ENCODE measurements around the gene TCOF1. TPM values are rescaled to one million over a fixed set of nuclear protein-coding genes. Genes with fewer than 3 reads are reported as not detected.

Gene TCOF1
- total RNA-seq, 1 donor from 2014 or later: 65.3 TPM

DNA sequence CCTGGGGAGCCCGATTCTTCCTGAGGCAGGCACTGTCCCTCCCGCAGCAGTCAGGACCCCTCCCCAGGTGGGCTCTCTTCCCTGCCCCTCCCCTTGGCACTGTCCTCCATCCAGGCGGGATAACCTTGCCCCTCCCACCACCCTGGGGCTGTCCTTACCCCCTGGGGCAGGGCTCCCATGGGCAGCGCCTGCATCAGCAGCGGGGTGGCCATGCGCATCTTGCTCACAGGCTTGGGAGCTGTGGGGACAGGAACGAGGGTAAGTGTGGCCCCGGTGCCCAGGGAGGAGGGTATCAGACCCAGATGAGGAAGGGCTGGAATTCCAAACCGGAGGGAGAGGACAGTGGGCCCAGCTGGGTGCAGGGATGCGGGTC, 49.2 kb downstream of the TCOF1 start:
- Mint-ChIP-seq H3K9me3 (no peaks in the 10 kb centered on the region), H3K27ac (no peak overlapping the region), H3K4me3 (no peak overlapping the region), H3K4me1 (ENCODE audit: unreplicated experiment) (peaks cover 9% of the 10 kb centered on the region), H3K27me3 (no peaks in the 10 kb centered on the region), H3K36me3 (peaks cover 5% of the 10 kb centered on the region)
- TF ChIP-seq, protein P1, sequence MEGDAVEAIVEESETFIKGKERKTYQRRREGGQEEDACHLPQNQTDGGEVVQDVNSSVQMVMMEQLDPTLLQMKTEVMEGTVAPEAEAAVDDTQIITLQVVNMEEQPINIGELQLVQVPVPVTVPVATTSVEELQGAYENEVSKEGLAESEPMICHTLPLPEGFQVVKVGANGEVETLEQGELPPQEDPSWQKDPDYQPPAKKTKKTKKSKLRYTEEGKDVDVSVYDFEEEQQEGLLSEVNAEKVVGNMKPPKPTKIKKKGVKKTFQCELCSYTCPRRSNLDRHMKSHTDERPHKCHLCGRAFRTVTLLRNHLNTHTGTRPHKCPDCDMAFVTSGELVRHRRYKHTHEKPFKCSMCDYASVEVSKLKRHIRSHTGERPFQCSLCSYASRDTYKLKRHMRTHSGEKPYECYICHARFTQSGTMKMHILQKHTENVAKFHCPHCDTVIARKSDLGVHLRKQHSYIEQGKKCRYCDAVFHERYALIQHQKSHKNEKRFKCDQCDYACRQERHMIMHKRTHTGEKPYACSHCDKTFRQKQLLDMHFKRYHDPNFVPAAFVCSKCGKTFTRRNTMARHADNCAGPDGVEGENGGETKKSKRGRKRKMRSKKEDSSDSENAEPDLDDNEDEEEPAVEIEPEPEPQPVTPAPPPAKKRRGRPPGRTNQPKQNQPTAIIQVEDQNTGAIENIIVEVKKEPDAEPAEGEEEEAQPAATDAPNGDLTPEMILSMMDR (conservative IDR thresholded peaks at IDR 0.05): no peak
- DNase-seq (ENCODE audit: extremely low spot score, unreplicated experiment): no peak

GRCh38 chr5:150407096-150407720, 49.7 kb downstream of the TCOF1 start:
- TF ChIP-seq, protein P1 (conservative IDR thresholded peaks at IDR 0.05): no peak
- Mint-ChIP-seq H3K27me3 (no peaks in the 10 kb centered on the region), H3K27ac (no peak overlapping the region), H3K4me3 (no peak overlapping the region), H3K4me1 (ENCODE audit: unreplicated experiment) (peaks cover 9% of the 10 kb centered on the region), H3K36me3 (peaks cover 5% of the 10 kb centered on the region), H3K9me3 (no peaks in the 10 kb centered on the region)
- no peak for DNase-seq (ENCODE audit: extremely low spot score, unreplicated experiment)

DNA sequence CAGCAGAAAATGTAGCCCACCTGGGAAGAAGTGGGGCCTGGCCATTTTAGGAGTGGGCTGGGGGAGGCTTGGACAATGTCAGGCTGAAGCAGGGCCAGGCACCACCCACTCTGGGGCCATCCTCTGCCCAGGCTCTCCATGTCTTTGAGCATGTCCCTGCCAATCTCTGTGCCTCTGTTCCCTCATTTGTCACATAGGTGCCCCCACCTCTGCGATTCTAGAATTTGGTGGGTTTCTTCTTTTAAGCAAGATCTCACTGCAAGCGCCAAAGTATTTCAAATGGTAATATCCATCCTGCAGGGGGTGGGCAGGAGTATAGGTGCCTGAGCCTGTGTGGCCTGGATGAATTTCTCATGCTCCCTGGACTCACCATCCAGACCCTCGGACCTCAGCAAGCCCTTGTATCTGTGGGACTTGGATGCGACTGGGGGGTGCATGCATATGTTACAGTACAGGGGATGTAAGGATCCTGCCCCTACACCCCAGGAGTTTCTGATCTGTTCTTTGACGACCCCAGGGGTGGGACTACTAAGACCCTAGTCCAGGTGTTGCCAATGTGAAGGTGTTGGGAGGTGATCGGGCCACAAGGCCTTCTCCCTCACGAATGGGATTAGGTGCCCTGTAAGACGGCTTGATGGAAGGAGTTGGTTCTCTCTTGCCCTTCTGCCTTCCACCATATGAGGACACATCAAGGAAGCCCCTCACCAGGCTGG, 50.9 kb downstream of the TCOF1 start:
- no peak for DNase-seq (ENCODE audit: extremely low spot score, unreplicated experiment)
- Mint-ChIP-seq H3K27ac (no peak overlapping the region), H3K9me3 (no peaks in the 10 kb centered on the region), H3K4me3 (no peak overlapping the region), H3K36me3 (no peaks in the 10 kb centered on the region), H3K27me3 (no peaks in the 10 kb centered on the region), H3K4me1 (ENCODE audit: unreplicated experiment) (peaks cover 14% of the 10 kb centered on the region)
- TF ChIP-seq, protein P1 (conservative IDR thresholded peaks at IDR 0.05): no peak

GRCh38 chr5:150409638-150410523, 52.4 kb downstream of the TCOF1 start:
- H3K36me3 Mint-ChIP-seq: no peaks in the 10 kb centered on the region
- H3K27me3 Mint-ChIP-seq: no peaks in the 10 kb centered on the region
- H3K9me3 Mint-ChIP-seq: no peaks in the 10 kb centered on the region
- H3K4me1 Mint-ChIP-seq (ENCODE audit: unreplicated experiment): peaks cover 14% of the 10 kb centered on the region
- DNase-seq (ENCODE audit: extremely low spot score, unreplicated experiment): no peak
- TF ChIP-seq, protein P1 (conservative IDR thresholded peaks at IDR 0.05): no peak
- peak overlapping the region; percentile 54 for H3K4me3 Mint-ChIP-seq
- peak overlapping the region; percentile 58 for H3K27ac Mint-ChIP-seq

DNA sequence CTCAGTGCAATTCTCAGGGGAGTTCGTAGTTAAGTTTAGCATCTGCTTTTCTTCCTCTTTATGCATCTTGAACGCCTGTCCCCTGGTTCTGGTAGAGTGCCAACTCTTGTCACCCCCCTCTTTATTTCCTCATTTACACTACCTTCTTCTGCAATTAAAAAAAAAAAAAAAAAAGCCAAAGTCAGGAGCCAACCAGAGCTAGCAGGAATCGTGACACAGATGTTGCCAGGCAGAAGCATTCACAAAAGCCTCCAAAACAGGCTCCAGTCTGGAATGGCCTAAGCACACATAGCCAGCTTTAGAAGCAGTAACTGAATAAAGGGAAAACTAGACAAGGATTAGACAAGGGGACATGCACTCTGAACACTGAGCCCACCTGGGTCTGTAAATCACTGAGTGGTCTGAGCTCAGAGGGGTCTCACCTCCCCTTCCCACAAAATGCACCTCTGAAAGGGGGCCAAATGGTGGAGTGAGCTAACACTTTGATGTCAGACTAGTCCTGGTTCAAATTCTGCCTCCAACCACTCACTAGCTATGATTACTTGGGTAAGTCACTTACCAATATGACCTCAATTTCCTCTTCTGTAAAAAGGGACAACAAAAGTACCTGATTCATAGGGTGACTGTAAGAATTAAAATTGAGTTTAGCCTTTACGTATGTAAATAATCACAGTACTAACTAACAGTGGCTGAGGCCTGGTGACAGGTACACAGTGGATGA, 53.2 kb downstream of the TCOF1 start:
- Mint-ChIP-seq H3K4me1 (ENCODE audit: unreplicated experiment) (peaks cover 14% of the 10 kb centered on the region), H3K9me3 (no peaks in the 10 kb centered on the region), H3K27ac (peak overlapping the region; percentile 58), H3K36me3 (no peaks in the 10 kb centered on the region), H3K27me3 (no peaks in the 10 kb centered on the region), H3K4me3 (peak overlapping the region; percentile 33)
- TF ChIP-seq, protein P1 (conservative IDR thresholded peaks at IDR 0.05): no peak
- DNase-seq (ENCODE audit: extremely low spot score, unreplicated experiment): no peak

Measured in type B pancreatic cell (in vitro differentiated cells).